Measurements from ENCODE around the gene KDM4F.
A peak's percentile ranks its signal among the peaks of the same experiment; 100 is the strongest.

The KDM4F gene

DNA sequence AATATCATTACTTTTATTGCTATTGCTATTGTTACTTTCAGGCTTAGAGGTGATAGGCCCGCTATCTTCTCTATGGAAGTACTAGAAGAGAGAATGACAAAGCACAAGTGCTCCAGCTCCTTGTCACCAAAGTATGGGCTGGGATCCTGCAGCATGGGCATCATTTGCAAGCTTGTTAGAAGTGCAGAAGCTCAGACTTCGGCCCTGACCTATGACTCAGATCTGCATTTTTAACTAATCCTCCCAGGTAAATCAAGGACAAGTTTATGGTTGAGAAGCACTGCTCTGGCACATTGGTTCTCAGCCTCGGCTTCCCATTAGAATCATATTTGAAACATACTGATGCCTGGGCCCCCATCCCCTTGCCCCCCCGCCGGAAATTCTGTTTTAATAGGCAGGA lies 31.8 kb downstream of the KDM4F start:
- H3K27ac ChIP-seq = no peak overlapping the region
- CTCF ChIA-PET = interaction anchor here (0.7 kb wide), 1 partner anchor 40 kb away, joined by 3 read pairs; no protein-coding TSS in a partner anchor
- POLR2A ChIA-PET (ENCODE audit: low non-redundant PET) = no interaction called here
- DNase-seq (ENCODE audit: low spot score) = no peak
- TF ChIP-seq, protein P1, sequence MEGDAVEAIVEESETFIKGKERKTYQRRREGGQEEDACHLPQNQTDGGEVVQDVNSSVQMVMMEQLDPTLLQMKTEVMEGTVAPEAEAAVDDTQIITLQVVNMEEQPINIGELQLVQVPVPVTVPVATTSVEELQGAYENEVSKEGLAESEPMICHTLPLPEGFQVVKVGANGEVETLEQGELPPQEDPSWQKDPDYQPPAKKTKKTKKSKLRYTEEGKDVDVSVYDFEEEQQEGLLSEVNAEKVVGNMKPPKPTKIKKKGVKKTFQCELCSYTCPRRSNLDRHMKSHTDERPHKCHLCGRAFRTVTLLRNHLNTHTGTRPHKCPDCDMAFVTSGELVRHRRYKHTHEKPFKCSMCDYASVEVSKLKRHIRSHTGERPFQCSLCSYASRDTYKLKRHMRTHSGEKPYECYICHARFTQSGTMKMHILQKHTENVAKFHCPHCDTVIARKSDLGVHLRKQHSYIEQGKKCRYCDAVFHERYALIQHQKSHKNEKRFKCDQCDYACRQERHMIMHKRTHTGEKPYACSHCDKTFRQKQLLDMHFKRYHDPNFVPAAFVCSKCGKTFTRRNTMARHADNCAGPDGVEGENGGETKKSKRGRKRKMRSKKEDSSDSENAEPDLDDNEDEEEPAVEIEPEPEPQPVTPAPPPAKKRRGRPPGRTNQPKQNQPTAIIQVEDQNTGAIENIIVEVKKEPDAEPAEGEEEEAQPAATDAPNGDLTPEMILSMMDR (conservative IDR thresholded peaks at IDR 0.05; ENCODE audit: low read depth) = no peak

DNA sequence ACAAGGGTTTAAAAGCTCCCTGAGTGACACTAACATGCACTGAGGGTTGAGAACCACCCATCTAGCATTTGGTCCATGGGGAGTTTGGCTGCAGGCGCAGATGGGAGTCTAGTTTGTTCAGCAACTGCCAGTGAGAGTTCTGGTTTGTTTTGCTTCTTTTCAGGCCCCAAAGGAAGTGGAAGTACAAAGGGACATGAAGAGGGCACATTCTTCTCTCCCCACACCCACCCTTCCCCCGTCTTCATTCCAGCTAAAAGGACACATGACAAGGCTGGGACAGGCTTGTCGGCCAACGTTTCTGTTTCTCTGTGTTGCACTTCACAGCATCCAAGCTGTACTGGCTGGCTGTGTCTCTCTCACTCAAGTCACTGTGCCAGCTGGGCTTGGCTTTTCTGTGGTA lies 32.2 kb downstream of the KDM4F start:
- ChIA-PET CTCF (interaction anchor here (0.7 to 1.4 kb wide), 2 partner anchors 12 to 39 kb away, joined by 3 to 4 read pairs; no protein-coding TSS in a partner anchor), POLR2A (ENCODE audit: low non-redundant PET) (no interaction called here)
- no peak overlapping the region for H3K27ac ChIP-seq
- DNase-seq (ENCODE audit: low spot score) = no peak
- TF ChIP-seq, protein P1 (conservative IDR thresholded peaks at IDR 0.05; ENCODE audit: low read depth) = no peak

DNA sequence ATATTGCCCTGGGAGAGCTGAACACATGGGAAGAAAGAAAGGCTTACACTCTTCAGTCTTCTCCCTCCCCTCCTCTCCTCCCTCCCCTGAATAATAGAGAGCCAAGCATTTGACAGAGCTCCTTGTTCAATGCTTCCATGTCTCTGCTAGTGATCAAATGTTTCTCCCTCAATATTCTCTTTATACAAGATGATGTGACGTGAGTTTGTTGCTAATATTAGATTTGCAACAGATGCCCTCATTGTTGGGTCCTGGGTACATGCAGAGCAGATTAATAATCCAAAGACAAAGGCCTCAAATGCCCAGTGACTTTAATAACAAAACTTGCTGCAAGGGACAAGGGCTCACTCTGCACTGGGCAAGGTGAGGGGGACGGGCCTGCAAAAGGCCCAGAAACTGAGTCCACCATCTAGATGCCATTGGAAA lies 33.4 kb downstream of the KDM4F start:
- TF ChIP-seq, protein P1 (conservative IDR thresholded peaks at IDR 0.05; ENCODE audit: low read depth) = no peak
- CTCF ChIA-PET = interaction anchor here (1.4 kb wide), 1 partner anchor 10 kb away, joined by 4 read pairs; no protein-coding TSS in a partner anchor
- no peak for DNase-seq (ENCODE audit: low spot score)
- POLR2A ChIA-PET (ENCODE audit: low non-redundant PET) = interaction anchor here (0.8 kb wide), 1 partner anchor 15 kb away, joined by 3 read pairs; no protein-coding TSS in a partner anchor
- no peak overlapping the region for H3K27ac ChIP-seq

DNA sequence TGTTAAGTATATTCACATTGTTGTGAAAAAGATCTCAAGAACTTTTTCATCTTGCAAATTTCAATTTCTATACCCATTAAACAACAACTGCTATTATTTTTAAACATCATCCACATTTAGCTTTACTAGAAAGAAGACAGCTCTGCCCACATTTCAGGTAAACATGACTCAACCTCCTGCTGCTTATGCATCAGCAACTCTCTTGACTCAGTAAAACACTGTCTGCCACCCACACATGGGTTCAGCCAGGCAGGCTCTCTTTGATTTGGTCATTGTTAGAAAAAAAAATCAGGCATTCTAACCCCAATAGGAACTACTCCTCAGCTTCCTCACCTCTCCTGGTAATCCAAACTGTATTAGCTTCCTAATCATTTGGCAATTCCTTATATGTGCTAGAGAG lies 35.3 kb downstream of the KDM4F start:
- H3K27ac ChIP-seq = no peak overlapping the region
- TF ChIP-seq, protein P1 (conservative IDR thresholded peaks at IDR 0.05; ENCODE audit: low read depth) = no peak
- peak; percentile 58 for DNase-seq (ENCODE audit: low spot score)
- POLR2A ChIA-PET (ENCODE audit: low non-redundant PET) = interaction anchor here (0.9 kb wide), 1 partner anchor 10 kb away, joined by 3 read pairs; no protein-coding TSS in a partner anchor
- CTCF ChIA-PET = interaction anchor here (0.7 to 1.2 kb wide), 2 partner anchors 17 to 30 kb away, joined by 3 to 5 read pairs; no protein-coding TSS in a partner anchor

DNA sequence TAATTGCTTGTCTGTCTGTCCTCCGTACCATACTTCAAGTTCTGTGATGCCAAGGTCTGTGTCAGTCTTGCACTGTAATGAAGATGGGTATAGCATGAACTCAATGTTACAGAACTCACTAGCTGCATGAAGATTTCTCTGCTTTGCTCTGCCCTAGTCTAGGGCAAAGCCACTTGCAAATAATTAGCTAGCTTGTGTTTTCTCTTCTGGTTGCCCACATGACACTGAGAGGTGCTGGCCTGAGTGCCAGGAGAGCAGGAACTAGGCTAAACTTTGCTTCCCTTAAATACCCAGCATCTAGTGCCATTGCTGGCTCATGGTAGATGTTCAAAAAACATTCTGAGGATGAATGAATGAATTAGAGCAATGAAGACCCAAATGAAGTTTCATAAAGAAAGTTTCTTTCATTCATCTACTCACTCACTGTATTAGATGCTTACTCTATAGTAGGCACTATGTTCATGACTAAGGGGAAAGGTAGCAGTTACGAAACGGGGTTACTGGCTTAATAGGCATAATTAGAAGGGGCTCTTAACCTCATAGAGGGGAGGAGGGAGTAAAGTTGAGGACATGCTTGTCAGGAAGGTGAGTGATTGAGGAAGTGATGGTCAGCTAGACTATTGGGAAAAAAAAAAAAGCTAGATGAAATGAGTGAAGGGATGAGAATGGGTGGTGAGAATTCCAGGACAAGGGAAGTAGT lies 36.0 kb downstream of the KDM4F start:
- ChIA-PET POLR2A (ENCODE audit: low non-redundant PET) (interaction anchor here (0.9 kb wide), 1 partner anchor 9 kb away, joined by 3 read pairs; no protein-coding TSS in a partner anchor), CTCF (interaction anchor here (1.2 kb wide), 1 partner anchor 18 kb away, joined by 5 read pairs; no protein-coding TSS in a partner anchor)
- DNase-seq (ENCODE audit: low spot score) = no peak
- H3K27ac ChIP-seq = no peak overlapping the region
- TF ChIP-seq, protein P1 (conservative IDR thresholded peaks at IDR 0.05; ENCODE audit: low read depth) = no peak

DNA sequence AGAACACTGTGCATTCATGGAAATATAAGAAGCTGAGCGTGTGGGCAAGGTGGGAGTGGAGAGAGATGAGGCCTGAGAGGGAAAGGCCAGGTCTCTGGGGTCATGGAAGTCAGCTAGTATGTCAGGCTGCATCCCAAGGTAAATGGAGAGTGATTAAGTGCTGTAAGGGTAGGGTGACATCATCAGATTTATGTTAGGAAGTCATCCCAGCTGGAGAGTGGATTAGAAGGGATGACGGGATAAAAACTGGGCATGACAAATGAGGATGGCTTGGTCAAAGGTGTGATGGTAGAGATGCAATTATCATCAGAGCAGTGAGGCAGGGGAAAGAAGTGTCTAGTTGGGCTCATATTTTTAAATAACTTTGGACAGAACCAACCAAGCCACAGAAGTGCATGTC lies 36.9 kb downstream of the KDM4F start:
- ChIA-PET POLR2A (ENCODE audit: low non-redundant PET) (no interaction called here), CTCF (interaction anchor here (0.8 kb wide), 1 partner anchor 1165 kb away, joined by 3 read pairs; no protein-coding TSS in a partner anchor)
- TF ChIP-seq, protein P1 (conservative IDR thresholded peaks at IDR 0.05; ENCODE audit: low read depth) = no peak
- no peak overlapping the region for H3K27ac ChIP-seq
- DNase-seq (ENCODE audit: low spot score) = no peak
